ENCODE data around the gene PPP2R2C.

Gene PPP2R2C

DNA sequence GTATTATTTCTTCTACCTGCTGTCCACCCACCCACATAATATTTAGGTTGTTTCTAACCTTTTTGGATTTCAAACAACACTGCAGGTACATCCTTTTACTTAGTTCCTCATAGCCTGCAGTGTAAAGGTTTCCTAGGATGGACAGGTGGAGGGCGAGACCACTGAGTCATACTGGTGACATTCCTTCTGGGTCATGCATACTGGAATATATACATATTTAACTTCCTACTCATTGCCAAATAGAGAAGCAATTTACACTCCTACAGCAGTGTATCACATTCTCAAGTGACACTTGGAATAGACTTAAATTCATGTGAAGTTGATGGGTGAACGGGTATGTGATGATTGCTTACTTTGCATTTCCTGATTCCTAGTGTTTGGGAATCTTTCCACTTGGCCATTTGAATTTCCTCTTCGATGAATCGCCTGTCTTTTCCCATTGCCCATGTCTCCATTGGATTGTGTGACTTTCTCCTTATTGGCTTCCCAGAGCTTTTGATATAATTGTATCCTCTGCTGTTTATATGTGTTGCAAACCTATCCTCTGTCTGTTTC is 8.2 kb upstream of the PPP2R2C start:
- Mint-ChIP-seq H3K27ac (no peak overlapping the region), H3K27me3 (peaks cover 19% of the 10 kb centered on the region), H3K4me3 (no peak overlapping the region), H3K36me3 (ENCODE audit: low read depth) (no peaks in the 10 kb centered on the region), H3K4me1 (no peaks in the 10 kb centered on the region), H3K9me3 (peaks cover 6% of the 10 kb centered on the region)
- no peak for ATAC-seq
- no peak for DNase-seq

GRCh38 chr4:6478546-6479220 is 6.3 kb upstream of the PPP2R2C start:
- Mint-ChIP-seq H3K4me1 (no peaks in the 10 kb centered on the region), H3K27ac (no peak overlapping the region), H3K9me3 (no peaks in the 10 kb centered on the region), H3K4me3 (no peak overlapping the region), H3K27me3 (peaks cover 30% of the 10 kb centered on the region), H3K36me3 (ENCODE audit: low read depth) (no peaks in the 10 kb centered on the region)
- DNase-seq, result no peak
- no peak for ATAC-seq

DNA sequence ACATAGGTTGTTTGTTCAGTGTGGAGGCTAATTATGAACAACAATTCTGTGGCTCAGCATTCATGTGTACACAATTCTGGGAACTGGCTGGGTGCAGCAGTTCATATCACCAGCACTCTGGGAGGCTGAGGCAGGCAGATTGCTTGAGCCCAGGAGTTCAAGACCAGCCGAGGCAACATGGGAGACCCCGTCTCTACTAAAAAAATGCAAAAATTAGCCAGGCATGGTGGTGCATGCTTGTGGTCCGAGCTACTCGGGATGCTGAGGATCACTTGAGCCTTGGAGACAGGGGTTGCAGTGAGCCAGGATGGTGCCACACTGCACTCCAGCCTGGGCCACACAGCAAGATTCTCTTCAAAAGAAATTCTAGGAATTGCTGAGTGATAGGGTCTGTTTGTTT is 4.5 kb upstream of the PPP2R2C start:
- Mint-ChIP-seq H3K4me1 (no peaks in the 10 kb centered on the region), H3K9me3 (no peaks in the 10 kb centered on the region), H3K27ac (no peak overlapping the region), H3K27me3 (peaks cover 38% of the 10 kb centered on the region), H3K4me3 (no peak overlapping the region), H3K36me3 (ENCODE audit: low read depth) (no peaks in the 10 kb centered on the region)
- ATAC-seq (no peak), DNase-seq (no peak)

GRCh38 chr4:6475492-6476020 is 3.1 kb upstream of the PPP2R2C start:
- H3K4me1 Mint-ChIP-seq, result no peaks in the 10 kb centered on the region
- no peak overlapping the region for H3K4me3 Mint-ChIP-seq
- DNase-seq (no peak), ATAC-seq (no peak)
- H3K36me3 Mint-ChIP-seq (ENCODE audit: low read depth), result no peaks in the 10 kb centered on the region
- H3K27ac Mint-ChIP-seq, result no peak overlapping the region
- peaks cover 33% of the 10 kb centered on the region for H3K27me3 Mint-ChIP-seq
- no peaks in the 10 kb centered on the region for H3K9me3 Mint-ChIP-seq

- Mint-ChIP-seq H3K4me1 (peaks cover 3% of the 10 kb centered on the region), H3K36me3 (ENCODE audit: low read depth) (no peaks in the 10 kb centered on the region), H3K27ac (no peak overlapping the region), H3K9me3 (no peaks in the 10 kb centered on the region), H3K4me3 (no peak overlapping the region), H3K27me3 (peaks cover 39% of the 10 kb centered on the region)
- DNase-seq (no peak), ATAC-seq (no peak)
Observed at GRCh38 chr4:6474705-6475457, 2.5 kb upstream of the PPP2R2C start.

DNA sequence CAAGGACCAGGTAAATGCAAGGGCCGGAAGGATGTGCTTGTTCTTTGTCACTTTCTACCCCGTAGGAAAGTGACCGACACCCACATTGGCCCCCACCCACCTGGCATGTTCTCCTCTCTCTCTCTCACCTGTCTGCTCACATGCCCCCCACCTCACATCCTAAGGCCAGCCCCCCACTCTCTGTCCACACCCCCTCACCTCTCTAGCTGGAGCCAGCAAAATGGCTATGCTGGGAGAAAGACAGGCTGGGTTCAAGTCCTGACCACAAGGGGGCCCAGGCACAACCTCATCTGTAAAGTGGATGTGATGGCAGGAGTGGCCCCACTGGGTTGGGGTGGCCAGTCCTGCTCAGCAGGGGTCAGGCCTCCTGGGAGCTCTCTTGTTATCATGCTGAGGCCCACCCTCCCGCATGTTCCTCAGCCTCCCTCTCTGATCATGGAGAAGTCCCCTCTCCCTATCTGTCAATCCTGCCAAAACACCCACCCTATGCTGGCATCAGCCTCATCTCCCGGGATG is 1.7 kb upstream of the PPP2R2C start:
- Mint-ChIP-seq H3K9me3 (no peaks in the 10 kb centered on the region), H3K4me1 (peaks cover 3% of the 10 kb centered on the region), H3K27me3 (peaks cover 47% of the 10 kb centered on the region), H3K27ac (no peak overlapping the region), H3K36me3 (ENCODE audit: low read depth) (no peaks in the 10 kb centered on the region), H3K4me3 (no peak overlapping the region)
- DNase-seq, result no peak
- no peak for ATAC-seq

- no peak for ATAC-seq
- no peak overlapping the region for H3K27ac Mint-ChIP-seq
- H3K27me3 Mint-ChIP-seq, result peaks cover 53% of the 10 kb centered on the region
Observed at GRCh38 chr4:6473264-6474052, 1.0 kb upstream of the PPP2R2C start.

GRCh38 chr4:6472008-6472386 is 417 bp downstream of the PPP2R2C start:
- Mint-ChIP-seq H3K9me3 (no peaks in the 10 kb centered on the region), H3K27me3 (peaks cover 50% of the 10 kb centered on the region), H3K4me3 (no peak overlapping the region), H3K36me3 (ENCODE audit: low read depth) (no peaks in the 10 kb centered on the region), H3K4me1 (peaks cover 3% of the 10 kb centered on the region), H3K27ac (no peak overlapping the region)
- DNase-seq (no peak), ATAC-seq (no peak)

More at GRCh38 chr4:6473264-6474052, 1.0 kb upstream of the PPP2R2C start:
- no peaks in the 10 kb centered on the region for H3K36me3 Mint-ChIP-seq (ENCODE audit: low read depth)
- no peak overlapping the region for H3K4me3 Mint-ChIP-seq
- no peaks in the 10 kb centered on the region for H3K9me3 Mint-ChIP-seq
- no peak for DNase-seq
- peaks cover 3% of the 10 kb centered on the region for H3K4me1 Mint-ChIP-seq

DNA sequence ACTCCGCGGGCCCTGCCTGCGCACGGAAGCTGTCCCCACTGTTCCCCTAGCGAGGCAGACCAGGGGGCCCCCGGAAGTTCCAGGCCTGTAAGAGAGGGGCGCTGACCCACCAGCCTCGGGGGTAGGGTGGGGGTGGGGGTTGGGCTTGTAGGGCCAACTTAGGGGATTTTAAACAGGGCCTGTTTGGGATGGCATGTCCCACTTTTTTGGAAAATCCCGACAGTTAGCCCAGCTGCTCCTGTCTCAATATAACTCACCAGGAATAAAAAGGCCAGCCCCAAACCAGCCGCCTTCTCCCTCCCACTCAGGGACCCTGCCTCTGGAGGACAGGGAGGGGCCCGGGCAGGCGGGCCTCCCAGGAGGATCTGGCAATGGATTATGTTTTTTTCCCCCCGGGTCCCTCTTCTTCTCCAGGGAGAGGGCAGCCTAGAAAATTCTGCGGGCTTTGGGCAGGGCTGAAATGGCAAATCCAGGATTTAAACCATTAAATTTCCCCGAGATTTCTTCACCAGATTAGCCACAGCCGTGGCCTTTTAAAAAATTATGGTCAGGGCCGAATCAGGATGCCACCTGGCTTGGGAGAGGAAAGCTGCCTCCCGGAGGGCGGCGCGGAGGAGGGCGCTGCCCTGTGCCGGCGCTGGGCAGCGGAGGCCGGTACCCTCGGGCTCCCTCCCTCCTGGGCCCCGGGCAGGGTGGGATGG is 957 bp downstream of the PPP2R2C start:
- H3K4me1 Mint-ChIP-seq, result peaks cover 3% of the 10 kb centered on the region
- no peak for DNase-seq
- H3K27me3 Mint-ChIP-seq, result peaks cover 53% of the 10 kb centered on the region

GRCh38 chr4:6470502-6471306 is 1.7 kb downstream of the PPP2R2C start:
- peaks cover 3% of the 10 kb centered on the region for H3K4me1 Mint-ChIP-seq
- H3K4me3 Mint-ChIP-seq, result peak overlapping the region; percentile 40
- no peak for DNase-seq
- no peaks in the 10 kb centered on the region for H3K36me3 Mint-ChIP-seq (ENCODE audit: low read depth)
- no peak overlapping the region for H3K27ac Mint-ChIP-seq
- no peaks in the 10 kb centered on the region for H3K9me3 Mint-ChIP-seq
- H3K27me3 Mint-ChIP-seq, result peaks cover 54% of the 10 kb centered on the region
- peak; percentile 23 for ATAC-seq

More for the DNA sequence above, 957 bp downstream of the PPP2R2C start:
- Mint-ChIP-seq H3K9me3 (no peaks in the 10 kb centered on the region), H3K27ac (no peak overlapping the region), H3K4me3 (no peak overlapping the region), H3K36me3 (ENCODE audit: low read depth) (no peaks in the 10 kb centered on the region)
- no peak for ATAC-seq

- DNase-seq (no peak), ATAC-seq (no peak)
- H3K36me3 Mint-ChIP-seq (ENCODE audit: low read depth), result no peaks in the 10 kb centered on the region
- peaks cover 3% of the 10 kb centered on the region for H3K4me1 Mint-ChIP-seq
- H3K9me3 Mint-ChIP-seq, result no peaks in the 10 kb centered on the region
- H3K27ac Mint-ChIP-seq, result no peak overlapping the region
- H3K4me3 Mint-ChIP-seq, result peak overlapping the region; percentile 40
- H3K27me3 Mint-ChIP-seq, result peaks cover 49% of the 10 kb centered on the region
Observed at GRCh38 chr4:6469898-6470501, 2.4 kb downstream of the PPP2R2C start.

- DNase-seq, result no peak
Observed at GRCh38 chr4:6469144-6469543, 3.3 kb downstream of the PPP2R2C start.

DNA sequence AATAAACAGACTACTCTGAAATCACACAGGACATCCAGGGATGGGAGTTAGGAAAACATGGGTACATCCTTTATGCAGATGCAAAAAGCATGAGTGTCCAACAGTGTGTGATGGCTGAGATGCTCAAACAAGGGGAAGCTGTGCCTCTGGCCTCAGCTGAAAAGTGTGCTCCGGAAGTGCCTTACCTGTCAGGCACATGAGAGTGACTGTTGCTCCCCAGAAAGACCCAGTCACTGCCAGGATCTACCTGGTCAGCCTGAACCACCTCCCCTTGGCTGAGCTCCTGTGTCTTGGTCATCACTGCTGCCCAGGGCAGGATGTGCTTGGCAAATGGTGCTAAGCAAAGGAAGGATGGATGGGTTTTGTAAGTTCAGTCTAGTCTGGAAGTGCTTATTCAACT is 4.0 kb downstream of the PPP2R2C start:
- Mint-ChIP-seq H3K4me3 (no peak overlapping the region), H3K27me3 (peaks cover 41% of the 10 kb centered on the region), H3K36me3 (ENCODE audit: low read depth) (no peaks in the 10 kb centered on the region), H3K27ac (no peak overlapping the region), H3K4me1 (peaks cover 3% of the 10 kb centered on the region), H3K9me3 (no peaks in the 10 kb centered on the region)
- DNase-seq (no peak), ATAC-seq (no peak)

More at GRCh38 chr4:6469144-6469543, 3.3 kb downstream of the PPP2R2C start:
- Mint-ChIP-seq H3K27me3 (peaks cover 44% of the 10 kb centered on the region), H3K27ac (no peak overlapping the region), H3K36me3 (ENCODE audit: low read depth) (no peaks in the 10 kb centered on the region), H3K4me3 (no peak overlapping the region), H3K4me1 (peaks cover 3% of the 10 kb centered on the region), H3K9me3 (no peaks in the 10 kb centered on the region)
- no peak for ATAC-seq

Measured in activated naive CD8-positive, alpha-beta T cell treated with anti-CD3 and anti-CD28 coated beads, Interleukin-2, amount 50 U/mL, for 24 hours (primary cell).